ENCODE measurements around the gene ZNF814.

DNA sequence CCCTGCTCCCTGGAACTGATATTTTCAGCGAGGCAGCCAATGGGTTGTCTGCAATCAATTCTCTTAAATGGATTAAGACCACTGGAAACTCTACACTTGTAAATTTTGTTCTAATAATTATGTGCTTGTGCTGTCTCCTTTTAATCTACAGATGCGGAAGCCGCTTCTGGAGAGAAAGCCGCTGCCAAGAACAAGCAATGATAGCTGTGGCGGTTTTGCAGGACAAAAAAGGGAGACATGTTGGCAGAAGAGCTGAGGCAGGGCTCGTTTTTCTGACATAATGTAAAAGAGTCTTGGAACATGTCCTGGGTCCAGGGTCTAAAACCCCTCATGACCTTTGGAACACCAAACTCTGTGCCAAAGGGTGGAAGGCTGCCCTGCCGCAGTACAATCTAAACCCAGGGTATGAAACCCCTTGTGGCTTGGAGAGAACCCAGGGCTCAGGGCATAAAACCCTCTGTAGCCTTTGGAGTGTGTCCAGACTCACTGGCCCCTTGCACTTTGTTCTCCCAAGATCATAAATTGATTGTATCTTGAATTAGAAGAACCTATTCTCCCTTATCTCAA lies 14.9 kb upstream of the ZNF814 start:
- TF ChIP-seq TAF1 (IDR thresholded peaks at IDR 0.05; ENCODE audit: low read depth) (no peak), REST (IDR thresholded peaks at IDR 0.05; ENCODE audit: low read depth) (no peak), MAX (IDR thresholded peaks at IDR 0.05) (no peak), EGR1 (IDR thresholded peaks at IDR 0.05) (no peak), NFIC (IDR thresholded peaks at IDR 0.05) (no peak), EP300 (IDR thresholded peaks at IDR 0.05; ENCODE audit: borderline replicate concordance) (no peak), CREB1 (IDR thresholded peaks at IDR 0.05; ENCODE audit: low read depth) (no peak), YY1 (IDR thresholded peaks at IDR 0.05; ENCODE audit: low read depth) (no peak), FOXM1 (IDR thresholded peaks at IDR 0.05; ENCODE audit: borderline replicate concordance, low read depth) (no peak), RAD21 (IDR thresholded peaks at IDR 0.05; ENCODE audit: low read depth) (no peak)
- TF ChIP-seq, protein P1, sequence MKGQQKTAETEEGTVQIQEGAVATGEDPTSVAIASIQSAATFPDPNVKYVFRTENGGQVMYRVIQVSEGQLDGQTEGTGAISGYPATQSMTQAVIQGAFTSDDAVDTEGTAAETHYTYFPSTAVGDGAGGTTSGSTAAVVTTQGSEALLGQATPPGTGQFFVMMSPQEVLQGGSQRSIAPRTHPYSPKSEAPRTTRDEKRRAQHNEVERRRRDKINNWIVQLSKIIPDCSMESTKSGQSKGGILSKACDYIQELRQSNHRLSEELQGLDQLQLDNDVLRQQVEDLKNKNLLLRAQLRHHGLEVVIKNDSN (IDR thresholded peaks at IDR 0.05): no peak
